ENCODE measurements around the gene RERE. TPM values are rescaled to one million over a fixed set of nuclear protein-coding genes. Genes with fewer than 3 reads are reported as not detected.

The RERE gene
- total RNA-seq, 1 experiment from 2014 or later, result 161 TPM

- H3K27me3 Mint-ChIP-seq (ENCODE audit: low read depth), result no peaks in the 10 kb centered on the region
- H3K4me3 Mint-ChIP-seq, result no peak overlapping the region
- ChIA-PET POLR2A (interaction anchor here (1.2 kb wide), 1 partner anchor 8 kb away, joined by 4 read pairs; the partner anchor contains the start of gene RERE), CTCF (interaction anchor here (1.0 kb wide), 1 partner anchor 39 kb away, joined by 6 read pairs; no protein-coding TSS in a partner anchor)
- ATAC-seq (no peak), DNase-seq (ENCODE audit: low spot score) (no peak)
- TF ChIP-seq, protein P1, sequence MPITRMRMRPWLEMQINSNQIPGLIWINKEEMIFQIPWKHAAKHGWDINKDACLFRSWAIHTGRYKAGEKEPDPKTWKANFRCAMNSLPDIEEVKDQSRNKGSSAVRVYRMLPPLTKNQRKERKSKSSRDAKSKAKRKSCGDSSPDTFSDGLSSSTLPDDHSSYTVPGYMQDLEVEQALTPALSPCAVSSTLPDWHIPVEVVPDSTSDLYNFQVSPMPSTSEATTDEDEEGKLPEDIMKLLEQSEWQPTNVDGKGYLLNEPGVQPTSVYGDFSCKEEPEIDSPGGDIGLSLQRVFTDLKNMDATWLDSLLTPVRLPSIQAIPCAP (CRISPR knock-in tag; IDR thresholded peaks at IDR 0.05), result no peak
- TF ChIP-seq ZMAT4 (CRISPR knock-in tag; IDR thresholded peaks at IDR 0.05) (no peak), ZNF263 (CRISPR knock-in tag; IDR thresholded peaks at IDR 0.05; ENCODE audit: low read depth) (no peak), GTF2I (CRISPR knock-in tag; conservative IDR thresholded peaks at IDR 0.05) (no peak), PREB (CRISPR knock-in tag; IDR thresholded peaks at IDR 0.05; ENCODE audit: borderline replicate concordance) (no peak)
- no peak overlapping the region for H3K27ac Mint-ChIP-seq
- H3K9me3 Mint-ChIP-seq, result no peaks in the 10 kb centered on the region
- H3K4me1 Mint-ChIP-seq, result peaks cover 42% of the 10 kb centered on the region
- no peaks in the 10 kb centered on the region for H3K36me3 Mint-ChIP-seq
Measured at GRCh38 chr1:8809342-8809736, 8.1 kb downstream of the RERE start.

DNA sequence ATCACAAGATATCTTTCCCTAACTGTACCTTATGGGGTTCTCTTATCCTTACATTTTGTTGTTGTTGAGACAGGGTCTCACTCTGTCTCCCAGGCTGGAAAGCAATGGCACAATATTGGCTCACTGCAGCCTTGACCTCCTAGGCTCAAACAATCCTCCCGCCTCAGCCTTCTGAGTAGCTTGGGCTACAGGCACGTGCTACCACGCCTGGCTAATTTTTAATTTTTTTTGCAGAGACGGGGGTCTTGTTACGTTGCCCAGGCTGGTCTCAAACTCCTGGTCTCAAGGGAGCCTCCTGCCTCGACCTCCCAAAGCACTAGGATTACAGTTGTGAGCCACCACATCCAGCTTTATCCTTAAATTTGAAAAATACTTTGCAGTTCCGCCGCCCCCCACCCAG is 10.4 kb downstream of the RERE start:
- ATAC-seq (no peak), DNase-seq (ENCODE audit: low spot score) (no peak)
- Mint-ChIP-seq H3K4me1 (peaks cover 32% of the 10 kb centered on the region), H3K4me3 (no peak overlapping the region), H3K27ac (no peak overlapping the region), H3K27me3 (ENCODE audit: low read depth) (no peaks in the 10 kb centered on the region), H3K9me3 (no peaks in the 10 kb centered on the region), H3K36me3 (no peaks in the 10 kb centered on the region)
- ChIA-PET CTCF (no interaction called here), POLR2A (no interaction called here)
- no peak for TF ChIP-seq CREB1 (CRISPR knock-in tag; IDR thresholded peaks at IDR 0.05)
- no peak for TF ChIP-seq CTCF (IDR thresholded peaks at IDR 0.05)
- TF ChIP-seq MXD4 (CRISPR knock-in tag; IDR thresholded peaks at IDR 0.05; ENCODE audit: borderline replicate concordance), result no peak
- TF ChIP-seq ATF2 (CRISPR knock-in tag; IDR thresholded peaks at IDR 0.05; ENCODE audit: borderline replicate concordance, low read depth), result no peak
- TF ChIP-seq ESRRA (CRISPR knock-in tag; IDR thresholded peaks at IDR 0.05; ENCODE audit: borderline replicate concordance), result no peak
- TF ChIP-seq RELA (CRISPR knock-in tag; IDR thresholded peaks at IDR 0.05; ENCODE audit: borderline replicate concordance), result no peak
- TF ChIP-seq SMAD3 (CRISPR knock-in tag; IDR thresholded peaks at IDR 0.05; ENCODE audit: borderline replicate concordance), result no peak
- TF ChIP-seq PRRX2 (CRISPR knock-in tag; IDR thresholded peaks at IDR 0.05), result no peak
- TF ChIP-seq MLX (CRISPR knock-in tag; IDR thresholded peaks at IDR 0.05), result no peak
- no peak for TF ChIP-seq HMGA2 (CRISPR knock-in tag; IDR thresholded peaks at IDR 0.05)
- TF ChIP-seq, protein P2, sequence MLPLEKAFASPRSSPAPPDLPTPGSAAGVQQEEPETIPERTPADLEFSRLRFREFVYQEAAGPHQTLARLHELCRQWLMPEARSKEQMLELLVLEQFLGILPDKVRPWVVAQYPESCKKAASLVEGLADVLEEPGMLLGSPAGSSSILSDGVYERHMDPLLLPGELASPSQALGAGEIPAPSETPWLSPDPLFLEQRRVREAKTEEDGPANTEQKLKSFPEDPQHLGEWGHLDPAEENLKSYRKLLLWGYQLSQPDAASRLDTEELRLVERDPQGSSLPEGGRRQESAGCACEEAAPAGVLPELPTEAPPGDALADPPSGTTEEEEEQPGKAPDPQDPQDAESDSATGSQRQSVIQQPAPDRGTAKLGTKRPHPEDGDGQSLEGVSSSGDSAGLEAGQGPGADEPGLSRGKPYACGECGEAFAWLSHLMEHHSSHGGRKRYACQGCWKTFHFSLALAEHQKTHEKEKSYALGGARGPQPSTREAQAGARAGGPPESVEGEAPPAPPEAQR (CRISPR knock-in tag; IDR thresholded peaks at IDR 0.05), result no peak
- TF ChIP-seq ATF1 (CRISPR knock-in tag; IDR thresholded peaks at IDR 0.05), result no peak
- TF ChIP-seq FOXJ3 (CRISPR knock-in tag; IDR thresholded peaks at IDR 0.05; ENCODE audit: borderline replicate concordance), result no peak
- TF ChIP-seq ZNF425 (CRISPR knock-in tag; conservative IDR thresholded peaks at IDR 0.05), result no peak

Measured in WTC11 (cell line).